GM12872 (cell line): ENCODE data around the gene FBXL16.

Experiments
- CTCF ChIP-seq: IDR thresholded peaks from 3 replicates; pipeline ENCODE4 v1.5.1; 2011; ENCODE audit warnings: low read depth, mild to moderate bottlenecking, low read length, moderate library complexity; ENCODE audit not compliant: insufficient read depth

The FBXL16 gene

GRCh38 chr16:705431-706188 is at the start of gene FBXL16:
FBXL16 (minus strand) TSS chr16:705801; CDS start chr16:697405, 8,396 bp downstream.
- TF ChIP-seq CTCF: no peak

- no peak for TF ChIP-seq CTCF
Measured at GRCh38 chr16:754656-755055, 49.1 kb upstream of the FBXL16 start.

- TF ChIP-seq CTCF: no peak
Measured at GRCh38 chr16:752007-752312, 46.4 kb upstream of the FBXL16 start.

- TF ChIP-seq CTCF: no peak
Measured at GRCh38 chr16:751152-752006, 45.8 kb upstream of the FBXL16 start.

- no peak for TF ChIP-seq CTCF
Measured at GRCh38 chr16:750485-750884, 44.9 kb upstream of the FBXL16 start.

- TF ChIP-seq CTCF: no peak
Measured at GRCh38 chr16:749010-749409, 43.4 kb upstream of the FBXL16 start.

GRCh38 chr16:747978-748746 is 42.6 kb upstream of the FBXL16 start:
- TF ChIP-seq CTCF: no peak
